GM19468 (cell line): ENCODE data around the gene CDK6.
"Not testable (repeated sequence)": the region's sequence is repeated elsewhere in the genome, so short reads cannot be mapped to it uniquely, and the experiment has no call there.

Experiments used
- ATAC-seq: cut with Tn5 transposase; IDR thresholded peaks from one replicate; pipeline ENCODE4 v1.9.1; 2021; ENCODE audit warnings: mild to moderate bottlenecking, moderate library complexity, moderate number of reproducible peaks; ENCODE audit not compliant: unreplicated experiment; ENCODE audit errors: extremely low read depth

CDK6 gene

DNA sequence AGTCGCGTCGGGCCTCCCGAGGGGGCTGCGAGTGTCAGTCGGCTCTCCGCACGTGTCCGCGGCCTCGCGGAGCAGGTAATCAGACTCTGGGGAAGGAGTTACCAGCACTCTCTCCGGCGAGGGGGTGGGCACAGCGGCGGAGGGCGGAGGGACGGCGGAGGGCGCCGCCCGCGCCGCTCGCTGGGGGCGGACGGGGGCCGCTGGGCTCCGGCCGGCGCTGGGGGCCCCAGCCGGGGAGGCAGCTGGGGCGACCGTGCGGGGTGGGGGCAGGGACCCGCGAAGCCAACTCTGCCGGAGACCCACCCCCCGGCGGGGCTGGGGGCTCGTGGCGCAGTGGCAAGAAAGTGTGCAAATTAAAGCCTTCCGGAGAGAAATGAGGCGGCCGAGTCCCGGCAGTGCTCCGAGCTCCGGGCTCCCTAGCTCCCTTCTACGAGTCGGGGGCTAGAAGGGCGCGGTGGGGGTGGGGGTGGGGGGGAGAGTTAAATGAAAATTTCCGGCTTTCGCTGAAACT is at the start of gene CDK6:
TSS of gene CDK6 (minus strand) at position 85 of the 511 bp plus-strand sequence. CDS start 3,250 bp downstream, outside the sequence.
- ATAC-seq = no peak

DNA sequence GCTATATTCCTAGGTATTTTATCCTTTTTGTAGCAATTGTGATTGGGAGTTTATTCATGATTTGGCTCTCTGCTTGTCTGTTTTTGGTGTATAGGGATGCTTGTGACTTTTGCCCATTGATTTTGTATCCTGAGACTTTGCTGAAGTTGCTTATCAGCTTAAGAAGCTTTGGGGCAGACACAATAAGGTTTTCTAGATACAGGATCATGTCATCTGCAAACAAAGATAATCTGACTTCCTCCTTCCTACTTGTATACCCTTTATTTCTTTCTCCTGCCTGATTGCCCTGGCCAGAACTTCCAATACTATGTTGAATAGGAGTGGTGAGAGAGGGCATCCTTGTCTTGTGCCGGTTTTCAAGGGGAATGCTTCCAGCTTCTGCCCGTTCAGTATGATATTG is 49.7 kb upstream of the CDK6 start:
- not testable (repeated sequence) for ATAC-seq

DNA sequence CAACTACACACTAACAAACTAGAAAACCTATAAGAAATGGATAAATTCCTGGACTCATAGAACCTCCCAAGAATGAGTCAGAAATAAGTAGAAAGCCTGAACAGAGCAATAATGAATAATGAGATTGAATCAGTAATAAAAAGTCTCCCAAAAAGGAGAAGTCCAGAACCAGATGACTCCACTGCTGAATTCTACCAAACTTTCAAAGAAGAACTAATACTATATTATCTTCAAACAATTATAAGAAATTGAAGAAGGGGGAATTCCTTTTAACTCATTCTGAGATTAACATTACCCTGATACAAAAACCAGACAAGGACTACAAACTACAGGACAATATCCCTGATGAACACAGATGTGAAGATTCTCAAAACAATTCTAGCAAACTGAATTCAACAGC is 47.8 kb upstream of the CDK6 start:
- ATAC-seq = no peak

DNA sequence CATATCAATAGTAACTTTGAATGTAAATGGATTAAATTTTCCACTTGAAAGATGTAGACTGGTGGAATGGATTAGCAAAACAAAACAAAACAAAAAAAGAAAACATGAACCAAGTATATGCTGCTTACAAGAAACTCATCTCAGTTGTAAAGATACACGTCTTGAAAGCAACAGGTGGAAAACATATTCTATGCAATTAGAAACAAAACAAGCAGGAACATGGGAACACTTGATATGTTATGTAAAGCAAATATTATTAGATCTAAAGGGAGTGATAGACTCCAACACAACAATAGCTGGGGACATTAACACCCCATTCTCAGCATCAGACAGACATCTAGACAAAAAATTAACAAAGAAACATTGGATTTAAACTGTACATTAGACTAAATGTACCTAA is 46.4 kb upstream of the CDK6 start:
- ATAC-seq = no peak

DNA sequence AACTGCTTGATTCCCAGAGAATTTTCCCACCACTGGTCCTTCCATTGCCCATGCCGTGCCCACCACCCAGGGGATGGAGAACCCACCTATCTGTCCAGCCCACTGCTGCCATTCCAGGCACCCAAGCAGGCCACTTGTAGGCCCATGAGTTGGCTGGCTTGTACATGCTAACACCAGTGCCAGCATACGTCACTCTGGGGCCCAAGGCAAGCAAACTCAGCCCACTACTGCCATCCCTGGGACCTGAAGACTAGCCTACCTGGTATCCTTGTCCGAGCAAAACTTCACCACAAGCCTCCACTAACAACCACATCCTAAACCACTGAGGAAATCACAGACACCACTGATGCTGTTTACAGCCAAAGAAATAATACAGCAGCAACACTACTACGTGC is 44.7 kb upstream of the CDK6 start:
- no peak for ATAC-seq

DNA sequence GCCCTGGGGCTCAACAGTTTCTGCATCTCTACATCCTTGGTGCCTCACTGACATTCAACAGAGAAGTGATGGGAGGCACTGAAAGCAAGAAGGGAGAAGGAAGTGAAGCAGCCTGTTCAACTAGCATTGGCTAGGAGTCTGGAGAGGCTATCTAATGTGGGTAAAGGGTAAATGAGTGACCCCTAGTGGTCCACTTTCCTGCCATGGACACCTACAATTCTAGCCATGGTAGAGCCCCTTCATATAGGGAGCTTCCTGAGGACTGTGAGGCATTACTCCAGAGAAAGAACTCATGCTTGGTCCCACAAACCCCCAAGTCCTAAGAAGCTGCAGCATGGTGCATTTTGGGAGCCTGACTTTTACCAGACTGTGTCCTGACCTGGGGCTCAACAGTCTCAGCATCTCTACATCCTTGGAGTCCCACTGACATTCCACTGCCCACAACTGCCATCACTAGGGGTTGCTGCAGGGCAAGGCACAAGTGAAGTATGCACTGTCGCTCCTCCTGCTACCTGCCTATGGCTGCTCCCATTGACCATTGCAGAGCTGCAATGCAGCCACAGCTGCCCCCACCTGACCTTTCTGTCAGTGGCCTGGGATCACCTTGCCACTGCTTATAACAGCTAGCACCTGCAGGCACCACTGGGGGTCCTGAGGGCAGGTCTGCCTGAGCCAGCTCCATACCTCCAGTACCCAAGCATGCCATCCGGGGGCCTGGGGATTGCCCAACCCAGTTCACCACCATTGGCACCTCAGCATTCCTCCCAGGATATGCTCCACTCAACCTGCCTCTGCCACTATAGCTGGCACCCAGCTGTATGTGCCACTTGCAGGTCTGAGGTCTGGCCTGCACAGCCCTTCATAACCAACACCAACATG is 44.1 kb upstream of the CDK6 start:
- no peak for ATAC-seq

DNA sequence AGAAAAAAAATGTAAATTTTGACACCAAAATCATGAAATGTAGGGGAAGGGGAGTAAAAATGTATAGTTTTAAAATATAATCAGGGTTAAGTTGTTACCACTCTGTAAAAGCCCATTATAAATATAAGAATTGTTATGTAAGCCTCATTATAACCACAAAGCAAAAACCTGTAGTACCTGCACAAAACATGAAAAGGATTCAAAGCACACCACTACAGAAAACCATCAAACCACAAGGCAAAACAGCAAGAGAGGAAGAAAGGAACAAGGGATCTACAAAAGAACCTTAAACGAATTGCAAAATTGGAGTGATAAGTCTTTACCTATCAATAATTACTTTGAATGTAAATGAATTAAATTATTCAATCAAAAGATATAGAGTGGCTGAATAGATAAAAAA is 41.0 kb upstream of the CDK6 start:
- no peak for ATAC-seq

DNA sequence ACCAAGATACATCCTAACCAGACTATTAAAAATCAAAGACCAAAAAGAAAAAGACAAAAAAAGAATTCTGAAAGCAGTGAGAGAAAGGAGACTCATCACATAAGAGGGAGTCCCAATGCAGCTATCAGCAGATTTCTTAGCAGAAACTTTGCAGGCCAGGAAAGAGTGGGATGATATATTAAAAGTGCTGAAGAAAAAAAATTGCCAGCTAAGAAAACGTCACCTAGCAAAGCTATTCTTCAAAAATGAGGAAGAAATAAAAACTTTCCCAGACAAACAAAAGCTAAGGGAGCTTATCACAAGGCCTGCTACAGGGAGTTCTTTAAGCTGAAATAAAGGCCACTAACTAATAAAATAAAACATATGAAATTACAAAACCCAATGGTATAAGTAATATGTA is 40.5 kb upstream of the CDK6 start:
- no peak for ATAC-seq

DNA sequence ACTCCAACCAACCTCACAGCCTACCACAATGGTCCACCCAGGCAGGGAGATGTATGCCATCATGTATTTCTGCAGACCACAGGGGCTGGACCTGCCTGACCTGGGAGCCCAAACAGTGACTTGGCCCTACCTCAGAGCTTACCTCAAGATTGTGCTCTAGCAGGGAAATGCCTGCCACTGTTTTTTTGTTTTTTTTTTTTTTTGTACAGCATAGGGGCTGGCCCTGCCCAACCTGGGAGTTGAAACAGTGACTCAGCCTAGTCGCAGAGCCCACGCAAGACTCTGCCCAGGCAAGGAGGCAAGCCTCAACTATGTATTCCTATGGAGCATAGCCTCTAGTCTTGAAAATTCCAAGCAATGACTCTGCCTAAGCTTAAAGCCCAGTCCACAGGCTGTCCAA is 39.3 kb upstream of the CDK6 start:
- no peak for ATAC-seq

DNA sequence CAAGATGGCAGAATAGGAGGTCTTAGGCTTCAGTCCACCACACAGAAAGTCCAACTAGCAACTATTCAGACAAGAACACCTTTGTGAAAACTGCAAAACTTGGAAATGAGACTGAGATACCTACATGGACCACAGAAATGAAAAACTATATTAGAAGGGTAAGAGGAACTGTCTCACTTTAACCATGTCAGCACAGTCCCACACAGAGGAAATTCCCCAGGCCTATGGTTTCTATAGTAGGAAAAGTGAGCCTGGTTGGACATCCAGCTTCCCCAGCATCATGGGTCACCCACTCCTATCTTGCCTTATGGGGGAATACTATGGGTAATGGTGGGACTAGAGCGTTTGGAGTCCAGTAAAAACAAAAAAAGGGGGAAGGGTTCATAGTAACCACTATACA is 38.8 kb upstream of the CDK6 start:
- no peak for ATAC-seq

DNA sequence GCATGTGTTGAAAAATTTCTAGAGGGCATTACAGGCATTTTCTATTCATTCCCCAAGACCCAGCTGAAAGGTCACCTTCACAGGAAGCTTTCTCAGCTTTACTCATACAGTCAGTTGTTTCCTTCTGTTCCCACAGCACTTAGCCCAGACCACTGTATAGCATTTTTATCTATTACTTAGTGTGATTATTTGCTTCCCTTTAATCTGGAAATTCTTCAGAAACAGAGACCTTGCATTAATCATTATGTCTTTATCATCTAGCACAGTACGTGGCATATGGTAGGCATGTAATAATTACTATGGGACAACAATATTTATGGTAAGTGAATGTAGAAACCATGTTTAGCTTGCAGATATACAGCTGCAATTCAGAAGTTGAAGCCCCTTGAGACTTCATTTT is 38.2 kb upstream of the CDK6 start:
- ATAC-seq = no peak

DNA sequence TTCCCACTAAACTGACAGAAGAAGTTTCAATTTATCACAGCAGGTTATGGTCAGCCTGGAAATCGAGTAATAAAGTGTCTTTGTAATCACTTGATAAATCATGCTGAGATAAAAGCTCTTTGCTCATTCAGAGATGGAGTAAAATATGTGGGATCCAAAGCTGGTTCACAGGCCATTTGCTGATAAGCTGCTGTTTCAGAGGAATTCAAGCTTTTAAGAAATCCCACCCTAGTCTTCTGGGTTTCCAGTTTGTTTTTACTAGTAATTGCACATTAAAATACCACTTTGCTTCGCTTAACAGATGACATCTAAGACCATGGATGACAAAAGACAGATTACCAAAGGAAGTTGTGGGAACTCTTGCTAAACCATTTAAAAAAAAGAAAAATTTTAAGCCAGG is 37.4 kb upstream of the CDK6 start:
- no peak for ATAC-seq

DNA sequence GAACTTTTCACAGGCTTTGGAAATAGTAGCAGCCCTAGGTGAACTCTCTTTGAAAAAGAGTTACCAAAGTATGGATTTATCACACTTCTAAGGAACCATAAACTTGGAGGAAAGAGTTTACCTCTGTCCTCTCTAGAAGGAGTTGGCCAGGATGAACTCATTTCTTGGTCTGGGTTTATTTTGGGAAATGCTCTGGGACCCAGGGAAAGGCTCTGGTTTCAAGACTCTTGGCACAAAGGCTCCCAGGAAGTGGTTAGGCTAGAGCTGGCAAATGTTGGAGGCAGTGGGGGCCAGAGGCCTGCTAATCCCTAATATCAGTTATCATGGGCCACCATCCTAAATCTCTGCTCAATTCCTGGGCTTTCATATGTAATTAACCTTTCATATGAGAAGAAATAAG is 36.3 kb upstream of the CDK6 start:
- ATAC-seq = no peak

DNA sequence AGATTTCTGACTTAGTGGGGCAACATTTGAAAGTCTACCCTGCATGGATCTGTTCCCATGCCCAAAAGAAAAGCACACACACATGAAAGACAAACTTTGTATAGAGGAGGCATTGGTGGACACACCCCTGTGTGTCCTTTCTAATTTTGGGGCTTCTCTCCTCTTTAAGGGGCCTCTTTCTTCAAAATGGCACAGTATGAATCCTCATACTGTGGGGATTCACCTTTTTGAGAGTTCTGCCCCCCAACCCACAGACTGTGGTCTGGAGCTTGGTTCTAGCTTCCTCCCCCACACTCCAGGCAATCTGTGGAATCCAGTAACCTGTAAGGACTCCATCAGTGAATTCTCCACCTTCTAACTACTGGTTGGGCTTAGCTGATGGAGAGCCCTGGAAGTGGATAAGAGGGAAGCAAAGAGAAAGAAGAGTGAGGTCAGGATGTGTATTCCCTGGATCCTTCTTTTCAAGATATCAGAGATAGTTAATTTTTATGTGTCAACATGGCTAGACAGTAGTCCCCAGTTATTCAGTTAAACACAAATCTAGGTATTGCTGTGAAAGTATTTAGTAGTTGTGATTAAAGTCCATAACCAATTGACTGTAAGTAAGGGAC is 32.4 kb upstream of the CDK6 start:
- ATAC-seq = no peak

DNA sequence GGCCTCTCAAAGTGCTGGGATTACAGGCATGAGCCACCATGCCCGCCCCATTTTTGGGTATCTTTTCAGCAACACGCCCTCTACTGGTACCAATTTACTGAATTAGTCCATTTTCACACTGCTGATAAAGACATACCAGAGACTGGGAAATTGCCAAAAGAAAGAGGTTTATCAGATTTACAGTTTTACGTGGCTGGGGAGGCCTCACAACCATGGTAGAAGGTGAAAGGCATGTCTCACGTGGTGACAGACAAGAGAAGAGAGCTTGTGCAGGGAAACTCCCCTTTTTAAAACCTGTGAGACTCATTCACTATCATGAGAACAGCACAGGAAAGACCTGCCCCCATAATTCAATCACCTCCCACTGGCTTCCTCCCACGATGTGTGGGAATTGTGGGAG is 27.8 kb upstream of the CDK6 start:
- not testable (repeated sequence) for ATAC-seq

DNA sequence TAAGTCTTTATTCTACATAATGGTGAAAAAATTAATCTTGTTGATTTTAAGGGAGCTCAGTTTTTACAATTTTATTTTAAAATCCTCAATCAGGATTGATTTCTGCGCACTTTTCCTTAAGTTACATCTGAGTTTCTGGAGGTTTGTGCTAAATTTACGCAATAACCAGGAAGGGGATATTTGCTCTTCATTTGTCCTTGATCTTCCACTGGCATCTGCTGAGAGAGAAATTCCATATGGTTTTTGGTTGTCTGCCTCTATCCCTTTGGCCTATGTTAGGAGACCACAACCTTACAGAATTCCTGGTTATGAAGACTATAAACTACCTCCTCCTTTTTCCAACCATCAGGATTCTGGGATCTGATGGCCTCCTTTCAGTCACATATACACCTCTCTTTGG is 20.1 kb upstream of the CDK6 start:
- no peak for ATAC-seq

DNA sequence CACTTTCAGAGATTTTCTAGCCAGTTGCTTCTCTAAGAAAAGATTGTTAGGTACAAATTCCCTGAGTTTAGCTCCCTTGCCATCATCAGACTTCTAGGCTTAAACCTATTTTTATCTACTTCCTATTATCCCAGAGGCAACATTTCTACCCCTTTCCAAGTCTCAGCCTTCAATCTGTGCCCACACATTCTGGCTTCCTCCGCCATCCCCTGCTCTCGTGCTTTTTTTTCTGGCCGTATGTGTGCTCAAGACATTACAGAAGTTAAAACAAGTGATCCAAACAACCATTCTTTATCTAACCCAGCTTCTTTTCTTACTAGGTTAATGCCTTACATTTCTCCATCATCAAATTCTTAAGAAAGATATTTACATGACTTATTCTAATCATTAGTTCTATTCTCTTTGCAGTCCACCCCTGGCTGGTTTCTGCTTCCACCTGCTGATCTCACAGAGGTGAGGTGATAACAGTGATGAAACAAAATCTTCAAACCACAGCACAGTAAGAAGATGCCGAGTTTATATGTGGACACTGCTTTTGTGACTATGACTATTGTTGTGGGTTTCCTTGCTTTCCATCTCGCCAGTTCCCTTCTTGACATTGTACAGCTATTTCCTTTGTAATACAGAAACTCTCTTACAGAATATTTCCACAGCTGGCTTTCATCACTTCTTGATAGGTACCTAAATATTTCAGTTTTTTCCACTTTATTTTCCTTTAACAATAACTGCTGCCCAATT is 18.3 kb upstream of the CDK6 start:
- no peak for ATAC-seq

DNA sequence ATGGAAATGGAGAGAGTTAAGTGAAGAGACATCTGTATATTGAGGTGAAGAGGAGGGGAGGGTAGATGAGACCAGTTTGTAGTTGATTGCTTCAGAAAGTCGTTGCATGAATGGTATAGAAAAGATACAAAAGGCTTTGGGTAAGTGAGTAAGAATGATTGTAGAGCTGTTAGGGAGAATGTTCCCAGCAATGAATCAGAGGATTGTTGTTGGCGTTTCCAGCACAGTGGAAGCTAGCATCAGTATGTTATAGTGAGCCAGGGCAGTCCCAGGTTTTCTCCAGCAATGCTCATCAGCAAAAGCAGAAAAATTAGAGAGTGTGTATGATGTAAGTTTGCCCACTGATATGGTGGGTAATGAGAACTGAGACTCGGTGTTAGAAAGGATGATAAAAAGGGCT is 15.4 kb upstream of the CDK6 start:
- ATAC-seq = no peak

DNA sequence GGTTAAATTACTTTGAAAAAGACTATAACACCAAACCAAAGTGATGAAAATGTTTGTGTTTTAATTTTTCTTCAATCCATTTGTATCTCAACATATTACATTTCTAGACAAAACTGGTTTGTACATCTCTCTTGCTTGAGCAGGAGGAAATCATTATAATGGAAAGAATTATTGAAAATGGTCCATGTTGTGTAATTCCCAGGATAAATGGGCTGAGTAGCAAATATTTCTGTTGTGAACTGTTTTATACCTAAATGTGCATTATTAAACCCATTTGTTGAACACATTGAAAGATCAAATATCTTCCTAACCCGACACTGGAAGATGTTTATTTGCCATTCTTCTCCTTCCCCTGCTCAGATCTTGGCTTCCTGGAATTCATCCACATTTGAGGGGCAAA is 14.1 kb upstream of the CDK6 start:
- ATAC-seq = no peak

DNA sequence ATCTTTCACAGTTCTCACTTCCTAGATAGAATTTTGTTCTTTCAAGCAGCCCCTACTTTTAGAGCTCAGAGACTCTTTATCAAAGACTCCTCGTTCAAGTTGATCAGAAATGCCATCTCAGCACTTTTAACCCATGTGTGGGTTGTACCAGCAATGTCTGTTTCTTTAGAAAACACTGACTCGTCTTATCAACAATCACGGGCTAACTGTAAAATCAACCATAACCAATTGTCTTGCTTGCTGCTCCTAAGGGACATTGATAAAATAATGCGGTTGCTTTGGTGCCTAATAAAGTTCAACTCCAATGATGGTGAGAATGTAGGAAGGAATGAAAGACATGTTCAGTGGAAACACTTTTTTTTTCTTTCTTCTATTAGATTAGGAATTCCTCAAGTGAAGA is 12.9 kb upstream of the CDK6 start:
- no peak for ATAC-seq

DNA sequence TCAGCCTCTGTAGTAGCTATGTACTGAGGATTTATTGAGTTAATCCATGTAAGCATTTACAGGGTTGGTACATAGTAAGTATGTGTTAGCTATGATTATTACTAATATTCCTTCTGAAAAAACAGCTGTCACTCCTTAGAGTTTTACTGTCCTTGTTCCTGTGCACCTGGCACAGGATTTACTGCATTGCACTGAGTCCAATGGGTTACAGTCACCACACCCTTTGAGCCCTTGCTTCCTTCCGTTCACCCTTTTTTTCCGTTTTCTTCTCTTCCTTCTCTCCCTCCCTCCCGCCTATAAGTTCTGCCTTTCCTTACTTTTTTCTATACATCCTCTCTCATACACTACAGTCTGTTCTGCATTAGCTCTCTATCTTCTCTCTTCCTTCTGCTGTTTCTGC is 12.5 kb upstream of the CDK6 start:
- no peak for ATAC-seq
